Measurements from ENCODE around the gene PRSS56. TPM values are rescaled to one million over a fixed set of nuclear protein-coding genes. Genes with fewer than 3 reads are reported as not detected.

PRSS56 gene
- total and polyA plus RNA-seq, 2 of the 8 experiments (the other 6 are each of a cell fraction or from before 2014, with no cell fraction given) = 0.03 TPM; not detected in 1

GRCh38 chr2:232473467-232473890 lies 46.7 kb upstream of the PRSS56 start:
- DNase-seq (ENCODE audit: low read depth in 1 of 2, low spot score in 2 of 2) = no peak

More at GRCh38 chr2:232473467-232473890, 46.7 kb upstream of the PRSS56 start:
- Histone ChIP-seq H3K18ac (ENCODE audit: extremely low read depth, low read length) (no peak overlapping the region), H2BK5ac (ENCODE audit: low read depth, low read length) (no peak overlapping the region), H3K14ac (ENCODE audit: insufficient read length) (no peak overlapping the region), H3K9ac (replicated peaks in 1 of 4; ENCODE audit: extremely low read depth in 1 of 4, low read depth in 3 of 4, low read length in 3 of 4) (no peak overlapping the region), H2BK15ac (ENCODE audit: low read length) (no peak overlapping the region), H2BK12ac (ENCODE audit: low read depth, low read length) (no peak overlapping the region), H4K91ac (replicated peaks; ENCODE audit: insufficient read length, low read length) (no peak overlapping the region), H2AK5ac (ENCODE audit: low read depth, low read length) (no peak overlapping the region), H3K9me3 (ENCODE audit: insufficient read depth in 2 of 2, low read depth in 1 of 2, low read length in 1 of 2) (no peaks in the 10 kb centered on the region), H3K4ac (replicated peaks; ENCODE audit: insufficient read length, low read depth, low read length) (no peak overlapping the region), H3K79me1 (ENCODE audit: low read depth, low read length) (no peaks in the 10 kb centered on the region), H3K4me3 (ENCODE audit: extremely low read depth in 1 of 4, insufficient read depth in 2 of 4, low read depth in 3 of 4, low read length in 4 of 4) (no peak overlapping the region), H3K36me3 (ENCODE audit: control insufficient read depth in 2 of 4, insufficient read depth in 4 of 4, low read length in 3 of 4) (no peaks in the 10 kb centered on the region), H3K79me2 (ENCODE audit: control insufficient read depth in 1 of 2, insufficient read depth in 2 of 2, low read length in 2 of 2) (no peaks in the 10 kb centered on the region), H3K56ac (replicated peaks; ENCODE audit: insufficient read length, low read depth, low read length) (no peak overlapping the region), H2AFZ (ENCODE audit: low read length) (no peak overlapping the region), H3K4me1 (replicated peaks in 1 of 4; ENCODE audit: control insufficient read depth in 3 of 4, insufficient read depth in 4 of 4, low read length in 3 of 4) (no peaks in the 10 kb centered on the region; a peak in 1 of 7 replicates), H3K27ac (ENCODE audit: low read depth, low read length) (no peak overlapping the region), H4K5ac (ENCODE audit: insufficient read length, low read depth, low read length) (no peak overlapping the region), H3K27me3 (replicated peaks in 1 of 4; ENCODE audit: control insufficient read depth in 3 of 4, extremely low read depth in 1 of 4, insufficient read depth in 3 of 4, low read length in 3 of 4) (no peaks in the 10 kb centered on the region; a peak in 1 of 7 replicates), H2BK20ac (ENCODE audit: low read length) (no peak overlapping the region), H4K20me1 (replicated peaks in 1 of 2; ENCODE audit: control insufficient read depth in 1 of 2, insufficient read depth in 2 of 2, low read length in 2 of 2) (no peaks in the 10 kb centered on the region), H3K23ac (ENCODE audit: insufficient read length) (no peak overlapping the region), H2BK120ac (replicated peaks; ENCODE audit: low read depth, low read length) (no peak overlapping the region), H3K23me2 (ENCODE audit: low read depth, low read length) (no peaks in the 10 kb centered on the region), H3K4me2 (ENCODE audit: insufficient read depth in 1 of 2, low read depth in 2 of 2, low read length in 2 of 2) (no peak overlapping the region), H4K8ac (ENCODE audit: extremely low read depth, insufficient read depth, low read length) (no peak overlapping the region)
- WGBS, 2 experiments (ENCODE audit: extremely low coverage in 1 of 2, insufficient coverage in 1 of 2, insufficient read length in 1 of 2, insufficient replicate concordance in 2 of 2, low coverage in 1 of 2, low lambda C conversion rate in 2 of 2, missing lambda C conversion rate in 1 of 2) = 81% methylated on average over 6 of the region's 6 CpGs; no CpG with 5 or more reads in 1 of the 2 experiments
- no peak for TF ChIP-seq ZNF274 (IDR thresholded peaks at IDR 0.05; ENCODE audit: borderline replicate concordance, extremely low read depth, low read length)
- no peak for TF ChIP-seq TAF1 (IDR thresholded peaks at IDR 0.05; ENCODE audit: low read depth, low read length)
- TF ChIP-seq SP4 (IDR thresholded peaks at IDR 0.05; ENCODE audit: low read length) = no peak
- TF ChIP-seq RXRA (IDR thresholded peaks at IDR 0.05; ENCODE audit: insufficient read depth, low read depth, low read length) = no peak
- TF ChIP-seq KDM4A (IDR thresholded peaks at IDR 0.05; ENCODE audit: low read depth, low read length, severe bottlenecking) = no peak
- CTCF ChIA-PET (ENCODE audit: partially characterized antibody) = interaction anchor here (0.7 to 6.2 kb wide), 16 partner anchors 9 to 132 kb away, joined by 3 to 66 read pairs (median 4); partner anchors contain the start of gene PRSS56
- no peak for FAIRE-seq
- POLR2A ChIA-PET (ENCODE audit: partially characterized antibody) = interaction anchor here (1.6 kb wide), 1 partner anchor 10 kb away, joined by 4 read pairs; no protein-coding TSS in a partner anchor

All from H1 (cell line).